Islet of Langerhans (tissue), 1 donor: ENCODE data around the gene DNM2.
"Not testable (repeated sequence)": the region's sequence is repeated elsewhere in the genome, so short reads cannot be mapped to it uniquely, and the experiment has no call there.

ENCODE experiments used
- FAIRE-seq: peaks from one replicate; lab custom pipeline; 2011; peaks lifted over from hg19 to GRCh38; lab: Jason Lieb, UNC

Gene DNM2

GRCh38 chr19:10838377-10838776, 120.5 kb downstream of the DNM2 start:
- FAIRE-seq = no peak

- FAIRE-seq = no peak
Measured at GRCh38 chr19:10839114-10840050, 121.5 kb downstream of the DNM2 start.

- no peak for FAIRE-seq
Measured at GRCh38 chr19:10842788-10843187, 124.9 kb downstream of the DNM2 start.

GRCh38 chr19:10846500-10847202, 128.8 kb downstream of the DNM2 start:
- FAIRE-seq = no peak

GRCh38 chr19:10848230-10848856, 130.5 kb downstream of the DNM2 start, which contains the start of gene C19orf38:
C19orf38 (plus strand) TSS chr19:10848415; CDS start chr19:10848509, 94 bp downstream.
- no peak for FAIRE-seq

GRCh38 chr19:10850631-10851030, 132.8 kb downstream of the DNM2 start:
- FAIRE-seq = no peak

GRCh38 chr19:10852098-10852800, 134.4 kb downstream of the DNM2 start:
- no peak for FAIRE-seq

- no peak for FAIRE-seq
Measured at GRCh38 chr19:10852941-10853340, 135.1 kb downstream of the DNM2 start.

GRCh38 chr19:10854350-10855089, 136.6 kb downstream of the DNM2 start:
- no peak for FAIRE-seq

GRCh38 chr19:10855879-10856522, 138.1 kb downstream of the DNM2 start:
- no peak for FAIRE-seq

GRCh38 chr19:10856899-10857298, 139.0 kb downstream of the DNM2 start:
- not testable (repeated sequence) for FAIRE-seq

GRCh38 chr19:10858204-10858828, 140.4 kb downstream of the DNM2 start:
- FAIRE-seq = no peak

GRCh38 chr19:10861103-10861651, 143.3 kb downstream of the DNM2 start:
- no peak for FAIRE-seq

- no peak for FAIRE-seq
Measured at GRCh38 chr19:10862561-10863106, 144.8 kb downstream of the DNM2 start.

- no peak for FAIRE-seq
Measured at GRCh38 chr19:10863107-10863717, 145.3 kb downstream of the DNM2 start.

- no peak for FAIRE-seq
Measured at GRCh38 chr19:10864538-10864899, 146.6 kb downstream of the DNM2 start.

- no peak for FAIRE-seq
Measured at GRCh38 chr19:10866495-10866894, 148.6 kb downstream of the DNM2 start.

- FAIRE-seq = no peak
Measured at GRCh38 chr19:10868872-10869547, 151.1 kb downstream of the DNM2 start.

- not testable (repeated sequence) for FAIRE-seq
Measured at GRCh38 chr19:10869872-10870311, 152.0 kb downstream of the DNM2 start.
